Choroid plexus epithelial cell (primary cell): ENCODE results near the gene TNIP1.
A peak's percentile ranks its signal among the peaks of the same experiment; 100 is the strongest.

Experiments used
- DNase-seq: peaks from one replicate; pipeline ENCODE4 v3.0.0-alpha.2; 2010; ENCODE audit warnings: low read depth
- H3K4me3 ChIP-seq: 2 replicates; pipeline ENCODE4 v1.5.1; 2011; ENCODE audit warnings: low read depth, mild to moderate bottlenecking, control low read depth, low read length, moderate library complexity
- TF ChIP-seq, protein P1 (sequence below): conservative IDR thresholded peaks from 2 replicates; pipeline ENCODE4 v1.5.1; 2011; ENCODE audit warnings: low read depth, mild to moderate bottlenecking, control low read depth, inconsistent platforms, low read length, moderate library complexity

TNIP1 gene

DNA sequence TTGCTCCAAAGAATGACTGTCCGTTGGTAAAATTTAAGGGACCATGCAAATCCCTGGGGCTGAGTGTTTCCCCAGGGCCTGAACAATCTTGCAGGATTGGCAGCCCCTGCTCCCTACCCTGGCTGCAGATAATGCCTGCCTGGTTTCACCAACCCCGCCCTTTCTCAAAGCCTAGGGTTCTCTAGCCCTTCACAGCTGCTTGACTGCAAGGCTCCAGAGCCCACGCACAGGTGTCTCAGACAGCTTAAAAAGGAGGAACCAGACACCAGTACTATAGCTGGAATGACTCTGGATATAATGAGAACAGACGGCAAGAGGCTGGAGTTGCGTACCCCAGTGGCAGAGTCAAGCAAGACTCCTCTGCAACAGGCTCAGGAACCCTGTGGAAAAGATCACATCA is 25.2 kb upstream of the TNIP1 start:
- TF ChIP-seq, protein P1, sequence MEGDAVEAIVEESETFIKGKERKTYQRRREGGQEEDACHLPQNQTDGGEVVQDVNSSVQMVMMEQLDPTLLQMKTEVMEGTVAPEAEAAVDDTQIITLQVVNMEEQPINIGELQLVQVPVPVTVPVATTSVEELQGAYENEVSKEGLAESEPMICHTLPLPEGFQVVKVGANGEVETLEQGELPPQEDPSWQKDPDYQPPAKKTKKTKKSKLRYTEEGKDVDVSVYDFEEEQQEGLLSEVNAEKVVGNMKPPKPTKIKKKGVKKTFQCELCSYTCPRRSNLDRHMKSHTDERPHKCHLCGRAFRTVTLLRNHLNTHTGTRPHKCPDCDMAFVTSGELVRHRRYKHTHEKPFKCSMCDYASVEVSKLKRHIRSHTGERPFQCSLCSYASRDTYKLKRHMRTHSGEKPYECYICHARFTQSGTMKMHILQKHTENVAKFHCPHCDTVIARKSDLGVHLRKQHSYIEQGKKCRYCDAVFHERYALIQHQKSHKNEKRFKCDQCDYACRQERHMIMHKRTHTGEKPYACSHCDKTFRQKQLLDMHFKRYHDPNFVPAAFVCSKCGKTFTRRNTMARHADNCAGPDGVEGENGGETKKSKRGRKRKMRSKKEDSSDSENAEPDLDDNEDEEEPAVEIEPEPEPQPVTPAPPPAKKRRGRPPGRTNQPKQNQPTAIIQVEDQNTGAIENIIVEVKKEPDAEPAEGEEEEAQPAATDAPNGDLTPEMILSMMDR, result no peak
- DNase-seq, result no peak
- H3K4me3 ChIP-seq, result no peak overlapping the region

GRCh38 chr5:151105561-151105960 is 24.7 kb upstream of the TNIP1 start:
- TF ChIP-seq, protein P1, result no peak
- H3K4me3 ChIP-seq, result no peak overlapping the region
- DNase-seq, result no peak

DNA sequence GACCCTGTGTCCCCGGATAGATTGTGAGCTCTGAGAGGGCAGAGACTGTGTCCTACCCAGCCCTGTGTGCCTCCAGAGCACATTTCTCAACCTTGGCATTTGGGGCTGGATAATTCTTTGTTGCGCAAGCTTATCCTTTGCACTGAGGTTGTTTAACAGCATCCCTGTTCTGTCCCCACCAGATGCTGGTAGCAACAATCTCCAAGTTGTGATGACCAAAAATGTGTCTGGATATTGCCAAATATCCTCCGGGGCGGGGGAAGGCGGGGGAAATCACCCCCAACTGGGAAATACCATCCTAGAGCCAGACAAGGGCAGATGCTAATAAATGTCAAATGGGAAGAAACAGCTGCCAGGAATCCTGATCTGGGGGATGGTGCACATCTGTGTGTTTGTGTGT is 24.0 kb upstream of the TNIP1 start:
- no peak overlapping the region for H3K4me3 ChIP-seq
- DNase-seq, result peak; percentile 33
- TF ChIP-seq, protein P1, result no peak

DNA sequence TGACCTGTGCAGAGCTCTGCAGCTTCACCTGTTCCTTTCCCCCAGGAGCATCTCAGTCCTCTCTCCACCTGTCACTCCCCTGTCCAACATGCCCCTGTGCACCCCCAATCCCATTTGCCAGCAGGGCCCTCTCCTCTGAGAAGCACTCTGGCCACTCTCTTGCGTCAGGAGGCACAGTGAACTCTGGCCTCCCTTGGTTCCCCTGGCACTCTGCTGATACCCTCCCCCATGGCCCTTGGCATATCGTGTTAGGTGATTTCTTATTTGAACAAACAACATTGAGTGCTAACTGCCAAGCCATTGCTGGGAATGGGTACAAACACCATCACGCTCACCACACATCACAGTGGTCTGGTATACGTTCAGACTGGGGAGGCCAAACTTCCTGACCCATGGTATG is 20.9 kb upstream of the TNIP1 start:
- no peak for DNase-seq
- no peak overlapping the region for H3K4me3 ChIP-seq

DNA sequence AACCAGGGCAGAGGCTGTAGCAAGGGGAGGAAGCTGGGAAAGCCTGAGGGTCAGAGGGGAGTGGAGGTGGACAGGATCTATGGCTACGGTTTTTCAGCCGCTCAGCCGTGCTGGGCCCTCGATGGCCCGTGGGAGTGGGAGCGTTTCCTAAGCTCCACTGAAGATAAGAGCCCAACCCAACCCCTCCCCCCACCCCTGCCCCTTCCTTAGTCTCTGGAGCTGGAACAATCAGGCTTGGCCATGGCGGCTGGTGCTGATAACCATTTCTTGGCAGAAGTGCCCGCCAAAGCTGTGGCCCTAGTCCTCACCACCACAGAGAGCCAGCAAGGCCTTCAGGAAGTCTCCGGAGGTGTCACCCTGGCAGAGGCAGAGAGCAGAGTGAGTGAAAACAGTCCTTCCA is 20.3 kb upstream of the TNIP1 start:
- DNase-seq, result no peak
- H3K4me3 ChIP-seq, result no peak overlapping the region
- TF ChIP-seq, protein P1, result no peak

More for the DNA sequence above, 20.9 kb upstream of the TNIP1 start:
- TF ChIP-seq, protein P1, result no peak

GRCh38 chr5:151100681-151101080 is 19.8 kb upstream of the TNIP1 start:
- no peak for DNase-seq
- TF ChIP-seq, protein P1, result no peak

DNA sequence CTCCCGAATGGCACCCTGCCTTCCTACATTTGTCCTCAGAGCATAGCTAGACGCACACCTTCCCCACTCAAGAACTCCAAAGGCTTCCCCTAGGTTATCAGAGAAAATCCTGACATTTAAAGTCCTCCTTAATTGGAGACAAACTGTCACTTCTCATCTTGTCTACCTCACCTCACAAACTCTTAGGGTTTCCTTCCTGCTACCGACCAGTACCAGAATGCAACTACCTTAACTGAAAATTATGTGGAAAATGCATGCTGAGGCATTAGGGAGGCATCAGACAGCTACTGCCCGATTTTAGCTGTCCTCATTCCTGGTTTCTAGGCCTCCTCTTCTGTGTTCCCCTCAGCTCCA is 17.9 kb upstream of the TNIP1 start:
- TF ChIP-seq, protein P1, result no peak
- no peak for DNase-seq
- H3K4me3 ChIP-seq, result no peak overlapping the region

More at GRCh38 chr5:151100681-151101080, 19.8 kb upstream of the TNIP1 start:
- H3K4me3 ChIP-seq, result no peak overlapping the region
